NCI-H2227 (cell line): ENCODE results near the gene FGF12.

ENCODE experiments used
- DNase-seq: peaks from one replicate; lab custom pipeline; 2025; ENCODE audit not compliant: unreplicated experiment; lab: John Stamatoyannopoulos, UW

Gene FGF12

DNA sequence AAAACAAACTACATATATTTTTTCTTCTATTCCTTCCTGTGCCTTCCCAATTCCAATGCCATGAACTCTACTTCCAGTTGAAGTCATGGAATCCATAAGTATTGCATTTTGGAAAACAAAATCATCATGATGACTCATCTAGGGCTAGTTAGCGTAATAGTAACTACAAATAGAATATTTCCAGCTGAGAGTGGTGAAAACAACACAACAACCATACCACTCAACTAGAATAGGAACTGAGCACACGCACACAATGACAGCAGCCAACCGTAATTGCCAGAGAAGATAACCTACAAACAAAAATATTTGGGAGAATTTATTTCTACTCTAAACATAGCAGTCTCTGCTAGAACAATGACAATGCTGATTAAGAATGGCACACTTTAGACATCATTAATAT, 225.9 kb downstream of the FGF12 start:
- DNase-seq, result no peak

DNA sequence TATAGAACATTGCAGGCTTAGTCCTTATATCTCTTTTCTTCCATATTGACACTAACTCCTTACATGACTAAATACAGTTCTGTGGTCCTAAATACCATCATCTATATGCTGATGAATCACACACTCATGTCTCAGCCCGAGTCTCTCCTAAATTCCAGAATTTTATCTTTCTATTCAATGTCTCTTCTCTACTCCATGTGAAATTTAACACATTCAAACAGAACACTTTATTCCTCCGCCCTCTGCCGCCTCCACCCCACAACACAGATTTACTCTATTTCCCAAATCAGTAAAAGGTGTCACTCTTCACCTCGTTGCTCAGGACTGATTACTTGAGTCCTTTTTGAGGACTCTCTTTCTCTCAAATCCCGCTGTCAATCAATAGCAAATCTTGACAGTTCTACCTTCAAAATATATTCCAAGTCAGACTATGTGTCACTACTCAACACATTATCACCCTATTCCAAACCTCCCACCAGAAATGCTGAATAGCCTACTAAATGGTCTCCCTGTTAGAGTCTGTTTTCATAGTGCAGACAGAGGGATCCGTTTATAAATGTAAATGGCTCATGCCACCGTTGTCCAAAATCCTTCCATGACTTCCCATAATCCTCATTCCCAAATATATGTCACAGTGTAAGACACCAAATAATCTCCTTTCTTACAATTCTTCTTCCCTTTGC, 230.3 kb downstream of the FGF12 start:
- no peak for DNase-seq

DNA sequence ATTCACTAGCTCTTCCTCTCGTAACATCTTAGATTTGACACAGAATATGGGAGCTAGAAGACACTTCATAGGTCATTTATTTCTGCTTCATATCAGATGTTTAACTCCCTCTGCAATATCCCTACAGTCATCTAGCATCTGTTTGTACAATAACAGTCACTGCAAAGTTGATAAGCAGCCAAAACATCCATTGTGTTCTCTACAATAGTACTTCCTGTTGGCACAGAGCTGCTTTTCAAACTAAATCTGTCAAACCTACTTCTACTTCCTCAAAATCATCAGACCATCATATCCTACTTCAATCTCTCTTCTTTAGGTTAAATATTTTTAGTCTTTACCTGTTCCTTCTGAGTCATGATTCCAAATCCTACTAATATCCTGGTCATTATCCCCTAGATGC, 233.2 kb downstream of the FGF12 start:
- no peak for DNase-seq

DNA sequence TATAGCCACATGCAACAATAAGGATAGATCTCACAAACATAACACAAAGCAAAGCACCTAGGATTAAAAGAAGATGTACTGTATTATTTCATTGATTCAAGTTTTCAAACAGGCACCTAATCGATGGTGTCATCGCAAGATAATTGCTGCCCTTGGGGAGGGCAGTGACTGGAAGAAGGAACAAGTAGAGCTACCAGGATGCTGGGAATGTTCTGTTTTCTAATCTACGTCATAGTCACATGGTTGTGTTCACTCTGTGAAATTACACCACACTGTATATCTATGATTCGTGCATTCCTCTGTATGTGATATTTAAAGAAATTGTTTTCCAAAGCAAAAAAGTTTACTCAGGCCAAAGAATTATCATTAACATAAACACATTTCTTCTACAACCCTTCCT, 236.6 kb downstream of the FGF12 start:
- DNase-seq, result no peak

DNA sequence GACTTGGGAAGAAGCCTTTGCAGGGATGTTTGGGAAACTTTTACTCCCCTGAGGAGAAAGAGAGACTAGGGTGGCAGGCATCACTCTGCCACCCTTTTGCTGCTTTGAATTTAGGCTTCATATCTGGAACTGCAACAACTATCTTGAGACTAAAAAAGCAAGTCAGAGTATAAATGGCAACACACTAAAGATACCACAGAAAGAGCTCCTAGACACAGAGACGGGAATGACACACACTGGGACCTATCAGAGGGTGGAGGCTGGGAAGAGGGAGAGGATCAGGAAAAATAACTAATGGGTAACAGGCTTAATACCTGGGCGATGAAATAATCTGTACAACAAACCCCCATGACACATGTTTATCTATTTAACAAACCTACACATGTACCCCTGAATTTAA, 237.8 kb downstream of the FGF12 start:
- no peak for DNase-seq

DNA sequence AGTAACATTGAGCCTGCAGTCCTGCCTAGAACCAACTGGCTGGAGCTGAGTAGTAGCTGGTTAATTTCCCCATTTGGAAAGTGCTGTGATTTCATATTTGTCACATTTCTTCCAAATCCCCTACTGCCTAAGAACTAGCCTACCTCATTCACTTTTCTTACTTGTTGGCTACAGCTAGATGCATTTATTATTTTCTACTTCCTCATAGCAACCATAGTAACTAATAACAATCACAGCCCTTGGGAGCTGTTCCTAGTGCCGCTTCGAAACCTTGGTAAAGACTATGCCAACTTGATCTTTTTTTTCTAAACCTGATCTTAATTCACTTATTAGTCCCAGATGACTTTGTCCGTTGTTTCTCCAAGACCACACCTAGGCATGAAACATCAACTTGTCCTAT, 240.3 kb downstream of the FGF12 start:
- DNase-seq, result no peak

DNA sequence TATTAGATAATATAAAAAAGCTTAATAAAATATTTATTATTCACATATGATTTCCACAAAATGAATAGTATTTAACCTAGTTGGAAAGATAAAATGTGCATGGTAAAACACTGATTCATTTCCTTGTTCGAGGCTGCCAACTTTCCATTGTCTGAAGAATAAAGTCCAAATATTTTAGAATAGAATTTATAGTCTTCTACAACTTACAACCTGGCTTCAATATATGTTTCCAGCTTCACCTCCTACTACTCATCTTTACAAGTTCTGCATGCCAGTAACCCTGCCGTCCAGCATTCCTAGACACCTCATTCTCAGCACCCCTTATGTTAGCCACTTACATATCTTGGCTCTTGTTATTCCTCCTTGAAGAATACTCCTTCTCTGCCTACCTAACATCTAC, 244.5 kb downstream of the FGF12 start:
- no peak for DNase-seq

DNA sequence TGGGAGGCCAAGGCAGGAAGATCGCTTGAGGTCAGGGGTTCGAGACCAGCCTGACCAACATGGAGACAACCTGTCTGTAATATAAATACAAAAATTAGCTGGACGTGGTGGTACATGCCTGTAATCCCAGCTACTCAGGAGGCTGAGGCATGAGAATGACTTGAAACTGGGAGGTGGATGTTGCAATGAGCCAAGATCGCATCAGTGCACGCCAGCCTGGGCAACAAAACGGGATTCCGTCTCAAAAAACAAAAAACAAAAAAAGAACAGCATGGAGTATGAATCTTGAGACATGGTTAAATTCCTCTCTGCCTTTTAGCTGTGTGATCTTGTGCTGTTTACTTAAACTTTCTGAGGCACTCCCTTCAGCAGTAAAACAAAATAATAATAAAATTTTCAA, 244.9 kb downstream of the FGF12 start:
- DNase-seq, result no peak

DNA sequence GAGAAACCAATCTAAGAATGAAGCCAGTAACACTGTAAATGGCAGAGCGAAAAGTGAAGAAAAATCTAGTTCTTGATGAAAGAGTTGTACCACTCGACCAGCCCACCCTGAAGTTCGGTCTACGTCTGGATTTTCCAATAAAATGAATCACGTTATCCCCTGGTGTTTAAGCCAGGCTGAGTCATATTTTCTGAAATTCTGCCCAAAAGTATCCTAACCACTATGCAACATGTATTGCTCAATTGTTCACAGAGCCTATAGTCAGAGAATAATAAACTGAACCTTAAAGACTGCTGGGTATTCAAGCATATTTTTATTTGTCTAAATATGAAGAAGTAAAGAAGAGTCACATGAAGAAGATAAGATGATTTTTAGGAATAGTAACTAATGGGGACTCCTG, 245.7 kb downstream of the FGF12 start:
- DNase-seq, result no peak

DNA sequence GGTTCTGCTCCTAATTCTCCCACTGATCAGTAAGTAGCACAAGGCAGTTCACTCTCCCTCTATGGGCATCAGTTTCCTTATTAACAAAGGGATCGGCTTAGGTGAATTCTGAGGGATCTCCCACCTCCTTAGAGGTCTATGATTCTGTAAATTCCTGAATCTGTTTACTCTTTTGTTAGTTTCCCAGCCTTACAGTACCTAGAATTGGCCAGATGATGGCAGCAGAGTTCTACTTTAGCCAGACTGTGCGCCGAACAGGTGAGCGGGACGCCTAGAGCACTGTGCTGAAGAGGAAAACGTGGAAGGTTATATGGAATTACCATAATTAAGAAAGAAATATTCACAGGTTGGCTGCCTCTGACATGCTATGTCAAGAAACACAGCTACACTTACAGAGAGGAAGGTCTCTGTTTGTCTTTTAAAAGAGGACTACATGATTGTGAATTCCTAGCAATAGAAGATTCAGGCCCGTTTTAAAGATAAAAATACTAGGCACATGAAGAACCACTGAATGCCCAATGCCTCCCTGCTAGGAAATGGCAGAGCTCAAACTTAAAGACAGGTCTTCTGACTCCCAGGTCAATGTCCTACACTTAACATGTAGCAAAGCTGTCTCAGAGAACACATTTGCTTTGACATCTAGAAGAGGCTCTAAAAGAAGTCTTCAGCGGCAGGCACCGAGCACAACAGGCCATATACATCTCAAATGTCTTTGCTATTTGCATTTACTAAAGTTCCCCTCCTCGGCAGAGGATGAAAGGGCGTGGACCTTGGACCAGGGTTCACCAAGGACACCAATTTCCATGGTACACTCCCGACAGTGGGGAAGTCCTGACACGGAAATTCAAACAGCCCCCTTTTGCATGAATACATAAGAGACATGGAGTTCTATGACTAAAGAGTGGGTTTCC, 259.9 kb downstream of the FGF12 start:
- DNase-seq, result peak; percentile 76

DNA sequence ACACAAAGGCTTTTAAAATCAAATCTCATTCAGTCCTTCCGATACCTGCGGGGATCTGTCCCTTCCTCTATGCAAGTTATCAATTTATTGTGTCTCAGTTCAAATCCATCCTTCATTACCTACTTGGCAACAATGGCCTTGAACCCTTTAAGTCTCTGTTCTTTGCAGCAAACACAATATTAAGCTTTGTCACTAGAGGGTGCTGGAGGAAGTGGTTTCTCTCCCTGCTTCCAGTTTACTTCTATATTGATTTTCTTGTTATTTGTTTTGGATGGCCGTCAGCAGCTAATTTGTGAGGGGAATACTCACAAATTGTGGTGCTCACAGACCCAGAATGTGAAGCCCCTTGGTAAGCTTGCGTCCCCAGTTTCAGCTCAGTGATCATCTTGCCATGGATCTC, 278.3 kb downstream of the FGF12 start:
- no peak for DNase-seq

DNA sequence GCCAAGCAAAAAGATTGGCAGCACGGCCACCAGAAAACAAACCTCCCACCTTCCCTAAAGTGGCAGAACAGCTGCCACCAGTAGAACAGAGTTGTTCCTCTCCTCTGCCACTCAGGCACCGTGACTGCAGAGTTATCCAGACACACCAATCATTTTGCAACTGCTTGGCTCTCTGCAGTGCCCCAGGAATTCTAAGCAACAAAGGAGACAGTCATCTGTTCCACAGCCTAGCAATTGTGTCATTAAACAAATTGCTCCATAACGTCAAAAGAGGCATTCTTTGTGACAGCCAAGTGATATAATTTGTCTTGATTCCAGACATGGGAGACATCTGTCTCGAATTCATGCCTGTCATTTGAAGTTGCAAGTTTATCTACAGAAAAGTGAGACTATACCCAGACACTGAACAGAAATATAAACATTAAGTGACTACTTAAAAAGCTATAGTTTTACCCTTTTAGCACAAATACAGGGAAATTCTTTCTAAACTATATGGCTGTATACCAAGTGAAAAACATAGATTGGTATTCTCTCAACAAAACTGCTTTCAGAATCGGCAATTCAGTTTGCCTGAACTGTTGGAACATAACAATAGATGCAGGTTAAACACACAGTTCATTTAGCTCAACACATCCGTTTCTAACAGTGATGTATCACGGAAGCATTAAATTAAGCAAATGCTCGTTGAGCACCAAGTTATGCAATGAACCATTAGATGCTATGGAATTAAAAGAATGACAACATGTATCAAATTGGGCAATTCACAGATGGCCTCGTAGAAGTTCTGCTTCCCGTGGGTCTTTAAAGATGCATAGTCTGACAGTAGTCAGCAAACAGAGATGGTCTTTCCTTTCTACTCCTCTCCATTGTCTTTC, 281.3 kb downstream of the FGF12 start:
- DNase-seq, result peak; percentile 81

DNA sequence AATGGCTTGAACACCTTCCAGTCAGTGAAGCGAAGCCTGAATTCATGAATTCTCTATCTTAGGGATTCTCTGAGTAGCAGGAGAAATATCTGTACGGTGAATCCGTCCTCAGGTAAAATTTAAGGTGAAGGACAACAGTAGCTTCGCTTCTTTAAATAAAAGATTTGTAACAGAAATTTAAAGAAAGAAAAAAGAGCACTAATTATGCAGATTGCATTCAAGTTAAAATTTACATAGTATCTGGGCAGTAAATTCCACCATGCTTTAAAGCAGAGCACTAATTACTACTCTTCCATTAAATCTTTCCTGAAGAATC, 282.6 kb downstream of the FGF12 start:
- no peak for DNase-seq

DNA sequence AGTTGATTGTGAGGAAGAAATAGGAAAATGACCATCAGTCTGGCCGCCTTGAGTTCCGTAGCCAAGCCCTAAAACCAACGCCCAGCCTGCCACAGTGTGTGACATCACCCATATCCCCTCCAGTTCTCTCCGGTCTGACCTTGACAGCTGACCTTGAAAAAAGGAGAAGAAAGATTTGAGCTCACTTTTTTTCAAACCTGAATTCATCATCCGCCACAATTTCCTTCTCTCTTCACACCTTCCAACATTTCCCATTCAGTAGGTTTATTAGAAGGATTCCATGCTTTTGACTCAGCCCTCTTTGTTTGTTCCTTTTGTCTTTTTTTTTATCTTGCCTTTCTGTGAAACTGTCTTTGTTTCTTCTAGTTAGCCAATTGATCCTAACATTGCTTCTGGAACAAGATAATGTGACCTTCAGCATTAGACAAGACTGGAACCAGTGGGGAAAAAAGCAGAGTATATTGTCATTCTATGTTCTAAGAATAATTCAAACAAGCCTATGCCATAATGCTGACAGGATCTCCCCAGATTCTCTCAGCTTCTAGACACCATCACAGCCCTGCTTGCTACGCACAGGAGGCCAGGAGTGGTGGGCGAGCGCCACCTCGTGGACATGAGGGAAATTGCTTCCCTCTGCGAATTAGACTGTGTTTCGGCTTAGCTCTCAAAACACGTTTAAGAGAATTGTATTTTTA, 283.1 kb downstream of the FGF12 start:
- peak; percentile 77 for DNase-seq

DNA sequence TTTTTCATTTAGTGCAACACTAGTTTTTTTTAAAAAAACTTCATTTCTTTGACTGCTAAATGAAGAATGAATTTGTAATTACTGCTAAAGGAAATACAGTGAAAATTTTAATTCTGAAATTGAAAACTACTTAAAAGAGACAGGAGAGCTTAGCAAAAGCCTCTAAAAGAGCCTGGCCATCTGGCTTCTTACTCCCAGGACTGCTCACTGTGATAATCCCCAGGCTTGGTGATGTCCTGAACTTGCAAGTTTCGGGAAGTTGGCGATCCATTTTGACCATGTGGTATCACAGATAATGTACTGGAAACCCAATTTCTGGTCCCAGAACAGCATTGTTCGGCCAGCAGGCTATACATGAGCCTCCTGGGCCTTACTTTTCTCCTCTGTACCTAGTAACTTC, 292.1 kb downstream of the FGF12 start:
- no peak for DNase-seq

DNA sequence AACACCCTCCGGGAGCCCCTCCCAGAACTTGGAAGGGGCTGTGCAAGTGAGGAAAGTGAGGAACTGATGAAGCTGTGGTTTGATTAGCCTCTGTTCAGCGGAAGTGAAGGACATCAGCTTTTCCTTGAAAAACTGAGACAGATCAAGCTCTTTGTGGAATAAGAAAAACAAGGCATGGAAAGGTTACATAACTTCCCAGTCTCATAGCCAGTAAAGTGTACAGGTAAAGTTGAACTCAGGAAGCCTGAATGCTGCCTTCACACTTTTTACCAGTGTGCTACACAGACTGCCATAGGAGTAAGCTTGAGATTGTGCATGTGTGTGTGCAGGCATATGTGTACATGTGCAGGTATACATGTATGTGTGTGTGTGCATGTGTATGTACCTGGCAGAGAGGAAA, 293.2 kb downstream of the FGF12 start:
- DNase-seq, result no peak

DNA sequence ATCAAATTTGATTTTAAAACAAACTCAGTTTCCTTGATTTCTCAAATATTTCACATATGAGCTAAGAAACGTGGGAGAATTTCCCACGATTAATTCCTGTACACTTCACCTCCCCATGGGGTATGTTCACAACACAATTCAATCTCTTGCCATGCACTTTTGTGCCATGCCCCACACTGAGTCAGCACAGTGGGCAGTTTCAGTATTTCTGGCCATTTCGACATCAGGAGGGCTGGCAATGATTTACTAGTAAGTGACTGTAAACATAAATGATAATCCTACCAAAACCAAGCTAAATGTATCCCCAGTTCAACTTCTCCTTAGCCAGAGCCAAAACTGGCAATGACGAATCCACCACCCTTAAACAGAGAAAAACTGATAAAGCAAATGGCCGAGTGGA, 293.6 kb downstream of the FGF12 start:
- DNase-seq, result no peak

DNA sequence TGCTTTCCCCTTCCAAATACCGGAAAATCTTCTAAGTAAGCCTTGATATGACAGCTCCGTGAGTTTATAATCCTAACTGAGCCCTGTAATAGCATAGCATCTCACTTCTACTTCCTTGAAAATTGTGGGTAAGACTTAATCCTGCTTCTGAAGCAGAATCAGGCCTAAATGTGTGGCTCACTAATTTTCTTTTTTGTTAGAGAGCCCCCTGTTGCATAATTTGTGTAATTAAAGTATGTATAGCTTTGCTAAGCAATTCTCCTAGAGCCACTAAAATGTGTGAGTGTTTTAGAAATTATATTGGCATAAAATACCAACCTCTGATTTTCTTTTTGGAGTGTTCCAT, 304.4 kb downstream of the FGF12 start:
- peak; percentile 33 for DNase-seq

DNA sequence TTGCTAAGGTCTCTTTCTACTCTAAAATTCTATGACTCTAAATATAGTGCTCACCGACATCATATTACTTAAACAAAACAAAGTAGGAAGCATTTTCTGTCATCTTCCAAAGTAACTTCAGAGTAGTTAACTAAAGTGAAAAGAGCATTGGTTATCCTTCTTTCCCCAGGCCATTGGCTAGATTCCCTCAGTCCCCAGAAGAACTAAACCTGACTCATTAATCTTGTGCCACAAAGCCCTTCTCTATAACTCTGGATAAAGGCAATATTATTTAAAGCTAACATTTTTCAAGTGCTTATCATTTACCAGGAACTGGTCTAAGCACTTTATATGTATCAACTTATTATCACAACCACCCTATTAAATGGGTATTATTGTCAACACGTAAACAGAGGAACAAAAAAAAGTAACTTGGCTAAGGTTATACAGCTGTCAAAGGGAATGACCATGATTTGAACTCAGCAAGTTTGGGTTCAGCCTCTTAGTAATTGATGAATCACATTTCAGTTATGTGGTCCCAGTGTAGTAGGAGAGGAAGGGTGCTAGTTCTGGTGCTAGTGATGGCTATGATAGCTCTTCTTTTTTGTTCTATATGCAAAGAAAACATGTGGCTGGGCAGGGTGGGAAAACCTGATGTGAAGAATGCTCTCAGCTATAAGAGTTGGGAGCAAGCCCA, 304.9 kb downstream of the FGF12 start:
- DNase-seq, result no peak

DNA sequence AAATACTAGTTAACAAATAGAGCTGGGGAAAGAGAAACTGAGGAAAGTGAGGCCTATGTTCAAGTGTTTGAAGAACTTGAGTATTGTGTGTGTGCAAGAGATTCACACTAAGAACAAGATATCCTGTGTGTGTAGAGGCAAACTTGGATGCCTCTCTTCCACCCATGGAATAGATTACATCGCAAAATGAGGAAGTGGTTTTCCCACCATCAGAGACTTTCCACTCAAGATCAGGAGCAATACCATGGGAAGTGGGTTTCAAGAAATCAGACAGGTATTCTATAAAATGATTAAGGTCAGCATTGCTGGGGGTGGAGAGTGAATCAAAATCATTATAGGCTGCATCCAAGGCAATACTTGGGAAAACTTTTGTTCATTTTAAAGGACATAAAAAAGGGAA, 308.0 kb downstream of the FGF12 start:
- DNase-seq, result no peak

DNA sequence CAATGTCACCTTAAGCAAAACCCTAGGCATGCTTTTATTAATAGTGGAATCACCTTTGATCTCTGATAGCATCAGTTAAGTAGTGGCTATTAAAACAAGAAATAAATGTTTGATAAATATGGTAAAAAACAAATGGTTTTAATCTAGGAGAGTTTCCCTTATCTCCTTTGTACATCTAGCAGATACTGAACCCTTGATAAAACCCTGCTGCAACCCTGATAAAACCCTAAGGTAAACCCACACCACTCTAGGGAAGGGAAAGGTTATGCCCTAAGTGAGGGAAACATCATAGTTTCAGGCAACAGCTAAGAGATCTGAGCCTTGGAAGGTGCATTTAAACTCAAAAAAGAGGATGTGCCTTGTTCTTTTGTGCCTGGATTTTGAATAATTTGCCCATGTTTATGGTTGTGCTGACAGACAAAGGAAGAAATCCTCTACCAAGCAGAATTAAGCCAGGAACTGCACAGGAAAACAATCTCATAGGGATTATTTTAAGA, 309.7 kb downstream of the FGF12 start:
- DNase-seq, result no peak
